H9 (cell line): ENCODE data around the gene SLC25A11. TPM values are rescaled to one million over a fixed set of nuclear protein-coding genes. Genes with fewer than 3 reads are reported as not detected.

Source experiments
- DNase-seq: peaks from one replicate; pipeline ENCODE4 v3.0.0-alpha.2; 2017
- H2AFZ ChIP-seq: one replicate; pipeline ENCODE4 v1.6.1; 2013; ENCODE audit warnings: mild to moderate bottlenecking, low read length, control low read depth, moderate library complexity
- H2AK5ac ChIP-seq: 2 replicates; pipeline ENCODE4 v1.6.1; 2013; ENCODE audit warnings: low read length, control low read depth, mixed read lengths; ENCODE audit not compliant: insufficient read length
- H2BK120ac ChIP-seq: one replicate; pipeline ENCODE4 v1.6.1; 2013; ENCODE audit warnings: low read depth, mild to moderate bottlenecking, low read length, control low read depth, inconsistent platforms; ENCODE audit not compliant: poor library complexity, severe bottlenecking
- H2BK12ac ChIP-seq: 2 replicates; pipeline ENCODE4 v1.6.1; 2013; ENCODE audit warnings: low read length, control low read depth, mixed read lengths, low read depth; ENCODE audit not compliant: insufficient read length
- H2BK15ac ChIP-seq: 2 replicates; pipeline ENCODE4 v1.6.1; 2013; ENCODE audit warnings: low read depth, low read length, control low read depth
- H2BK20ac ChIP-seq: one replicate; pipeline ENCODE4 v1.6.1; 2013; ENCODE audit warnings: low read depth, mild to moderate bottlenecking, low read length, control low read depth, inconsistent platforms; ENCODE audit not compliant: poor library complexity, severe bottlenecking
- H2BK5ac ChIP-seq: 2 replicates; pipeline ENCODE4 v1.6.1; 2013; ENCODE audit warnings: low read length, control low read depth, mixed read lengths; ENCODE audit not compliant: insufficient read length
- H3K14ac ChIP-seq: 2 replicates; pipeline ENCODE4 v1.6.1; 2013; ENCODE audit warnings: low read length, control low read depth; ENCODE audit not compliant: insufficient read depth
- H3K18ac ChIP-seq: 2 replicates; pipeline ENCODE4 v1.6.1; 2013; ENCODE audit warnings: low read depth, mild to moderate bottlenecking, mixed read lengths, low read length, control low read depth; ENCODE audit not compliant: insufficient read length
- H3K23ac ChIP-seq: 2 replicates; pipeline ENCODE4 v1.6.1; 2013; ENCODE audit warnings: low read length, control low read depth, mixed read lengths, low read depth; ENCODE audit not compliant: insufficient read length
- H3K23me2 ChIP-seq: 2 replicates; pipeline ENCODE4 v1.6.1; 2013; ENCODE audit warnings: low read depth, mild to moderate bottlenecking, mixed read lengths, low read length, control low read depth; ENCODE audit not compliant: insufficient read length, poor library complexity, severe bottlenecking
- H3K27ac ChIP-seq: 2 replicates; pipeline ENCODE4 v1.5.1; 2013; ENCODE audit warnings: low read length, control low read depth, mixed read lengths, low read depth; ENCODE audit not compliant: insufficient read length
- H3K27me3 ChIP-seq: 2 replicates; pipeline ENCODE4 v1.6.1; 2013; ENCODE audit warnings: low read length, control low read depth, inconsistent platforms; ENCODE audit not compliant: insufficient read depth
- H3K4ac ChIP-seq: 2 replicates; pipeline ENCODE4 v1.6.1; 2013; ENCODE audit warnings: low read depth, mild to moderate bottlenecking, control low read depth, inconsistent platforms, low read length, moderate library complexity
- H3K4me1 ChIP-seq: 2 replicates; pipeline ENCODE4 v1.6.1; 2013; ENCODE audit warnings: low read length, control low read depth, inconsistent platforms; ENCODE audit not compliant: insufficient read depth
- H3K4me2 ChIP-seq: 2 replicates; pipeline ENCODE4 v1.6.1; 2013; ENCODE audit warnings: low read length, control low read depth, mixed read lengths; ENCODE audit not compliant: insufficient read length, insufficient read depth
- H3K56ac ChIP-seq: 2 replicates; pipeline ENCODE4 v1.6.1; 2013; ENCODE audit warnings: low read depth, mild to moderate bottlenecking, mixed read lengths, low read length, control low read depth; ENCODE audit not compliant: insufficient read length
- H3K79me1 ChIP-seq: 2 replicates; pipeline ENCODE4 v1.6.1; 2013; ENCODE audit warnings: low read depth, mild to moderate bottlenecking, moderate library complexity, low read length, control low read depth, inconsistent platforms; ENCODE audit not compliant: insufficient read depth, poor library complexity, severe bottlenecking
- H3K79me2 ChIP-seq: 2 replicates; pipeline ENCODE4 v1.6.1; 2013; ENCODE audit warnings: low read length, control low read depth, inconsistent platforms; ENCODE audit not compliant: insufficient read depth
- H3K9ac ChIP-seq: 2 replicates; pipeline ENCODE4 v1.6.1; 2013; ENCODE audit warnings: low read length, control low read depth, mixed read lengths; ENCODE audit not compliant: insufficient read length; ENCODE audit errors: extremely low read depth
- H3K9me3 ChIP-seq: one replicate; pipeline ENCODE4 v1.6.1; 2013; ENCODE audit warnings: low read depth, low read length, inconsistent platforms; ENCODE audit not compliant: control insufficient read depth
- H3T11ph ChIP-seq: one replicate; pipeline ENCODE4 v1.6.1; 2013; ENCODE audit warnings: mild to moderate bottlenecking, low read length, control low read depth, inconsistent platforms
- H4K20me1 ChIP-seq: one replicate; pipeline ENCODE4 v1.6.1; 2013; ENCODE audit not compliant: control insufficient read depth, insufficient read length, insufficient read depth
- H4K5ac ChIP-seq: 2 replicates; pipeline ENCODE4 v1.6.1; 2013; ENCODE audit warnings: low read depth, mild to moderate bottlenecking, mixed read lengths, low read length, control low read depth; ENCODE audit not compliant: insufficient read length
- H4K8ac ChIP-seq: replicated peaks from 2 replicates; pipeline ENCODE4 v1.6.1; 2013; ENCODE audit warnings: low read length, control low read depth, mixed read lengths, low read depth; ENCODE audit not compliant: insufficient read length
- H4K91ac ChIP-seq: 2 replicates; pipeline ENCODE4 v1.6.1; 2013; ENCODE audit warnings: low read depth, mild to moderate bottlenecking, moderate library complexity, mixed read lengths, low read length, control low read depth; ENCODE audit not compliant: insufficient read length
- H3K27ac Mint-ChIP-seq, 3 experiments: 2 replicates in 2 of 3; 3 replicates in 1 of 3; pipeline ENCODE4 v1.8.0; 2020 to 2021; ENCODE audit warnings: mixed read lengths in 3 of 3, mild to moderate bottlenecking in 1 of 3, moderate library complexity in 1 of 3
- H3K27me3 Mint-ChIP-seq: 2 replicates; pipeline ENCODE4 v1.8.0; 2021; ENCODE audit warnings: low read depth, mild to moderate bottlenecking, moderate library complexity, mixed read lengths
- H3K36me3 Mint-ChIP-seq, 3 experiments: 2 replicates in 2 of 3; 3 replicates in 1 of 3; pipeline ENCODE4 v1.8.0; 2020 to 2021; ENCODE audit warnings: low read depth in 3 of 3, mixed read lengths in 3 of 3; ENCODE audit not compliant: insufficient read depth in 1 of 3
- H3K4me1 Mint-ChIP-seq, 2 experiments: 2 replicates each; pipeline ENCODE4 v1.8.0; 2020; ENCODE audit warnings: mixed read lengths in 2 of 2
- H3K4me3 Mint-ChIP-seq, 2 experiments: 2 replicates in 1 of 2; 3 replicates in 1 of 2; pipeline ENCODE4 v1.8.0; 2020 to 2021; ENCODE audit warnings: mild to moderate bottlenecking in 2 of 2, mixed read lengths in 2 of 2, moderate library complexity in 1 of 2
- H3K9me3 Mint-ChIP-seq, 2 experiments: 2 replicates in 1 of 2; 3 replicates in 1 of 2; pipeline ENCODE4 v1.8.0; 2020; ENCODE audit warnings: mild to moderate bottlenecking in 2 of 2, mixed read lengths in 2 of 2, moderate library complexity in 1 of 2
- CTCF ChIP-seq: fragments of 200-600 bp; sonication (generic); conservative IDR thresholded peaks from 3 replicates; pipeline ENCODE4 v1.8.0; 2021; ENCODE audit warnings: antibody characterized with exemption, mild to moderate bottlenecking
- WGBS: extraction: QIAGEN DNeasy Blood & Tissue Kit; methylation state at CpG from one replicate; pipeline ENCODE4 v1.1.7; 2013; ENCODE audit warnings: missing lambda C conversion rate, low lambda C conversion rate, mixed read lengths; ENCODE audit not compliant: insufficient read length; ENCODE audit errors: extremely low coverage; 5-methylcytosine and 5-hydroxymethylcytosine counted together
- total RNA-seq: library from RNA; stranded (reverse); gene quantifications from 2 replicates; pipeline ENCODE4 v1.2.1, GENCODE V29; 2021

The SLC25A11 gene
- total RNA-seq, 1 experiment from 2014 or later = 74.9 TPM

- Histone ChIP-seq H2BK120ac (no peak overlapping the region), H4K5ac (no peak overlapping the region), H3K79me1 (peaks cover 4% of the 10 kb centered on the region), H3K14ac (no peak overlapping the region), H3K23ac (no peak overlapping the region), H3K23me2 (peaks cover 23% of the 10 kb centered on the region), H2BK5ac (no peak overlapping the region), H2AFZ (no peak overlapping the region), H3K27ac (peak overlapping the region; percentile 17), H2BK20ac (no peak overlapping the region), H2BK12ac (no peak overlapping the region), H3K4ac (no peak overlapping the region), H4K8ac (no peak overlapping the region), H3T11ph (no peak overlapping the region), H3K18ac (no peak overlapping the region), H2BK15ac (no peak overlapping the region), H3K56ac (no peak overlapping the region), H3K79me2 (peaks cover 15% of the 10 kb centered on the region; the same call in 1 of the 2 replicates), H4K91ac (no peak overlapping the region), H3K27me3 (no peaks in the 10 kb centered on the region), H3K4me2 (peak overlapping the region; percentile 72), H3K4me1 (no peaks in the 10 kb centered on the region), H3K9ac (peak overlapping the region; percentile 53), H2AK5ac (no peak overlapping the region), H3K9me3 (no peaks in the 10 kb centered on the region), H4K20me1 (no peaks in the 10 kb centered on the region)
- H3K9me3 Mint-ChIP-seq = peaks cover 0 to 2% of the 10 kb centered on the region in 2 experiments; a peak in 2 of 5 replicates
- peak overlapping the region; percentile 91 to 93 (median 92); a peak in 4 of 7 replicates for H3K27ac Mint-ChIP-seq
- peaks cover 32 to 66% (median 53%) of the 10 kb centered on the region in 3 experiments for H3K36me3 Mint-ChIP-seq
- DNase-seq = no peak
- peaks cover 6% of the 10 kb centered on the region for H3K27me3 Mint-ChIP-seq
- peak overlapping the region; percentile 95 to 100 for H3K4me3 Mint-ChIP-seq
- H3K4me1 Mint-ChIP-seq = peaks cover 35 to 38% of the 10 kb centered on the region in 2 experiments
- no CpG with 5 or more reads among the region's 4 CpGs for WGBS
- TF ChIP-seq CTCF = no peak
Observed at GRCh38 chr17:4945944-4946280, 6.1 kb upstream of the SLC25A11 start.
